Stimulated activated CD8-positive, alpha-beta memory T cell treated with anti-CD3 and anti-CD28 coated beads, Interleukin-4, amount 100 ng/mL, for 24 hours (primary cell): ENCODE data around the gene PHAX.
"Not testable (repeated sequence)": the region's sequence is repeated elsewhere in the genome, so short reads cannot be mapped to it uniquely, and the experiment has no call there.

Experiments
- DNase-seq: peaks from one replicate; pipeline ENCODE4 v3.0.0-alpha.2; 2020; ENCODE audit warnings: low read depth

The PHAX gene

DNA sequence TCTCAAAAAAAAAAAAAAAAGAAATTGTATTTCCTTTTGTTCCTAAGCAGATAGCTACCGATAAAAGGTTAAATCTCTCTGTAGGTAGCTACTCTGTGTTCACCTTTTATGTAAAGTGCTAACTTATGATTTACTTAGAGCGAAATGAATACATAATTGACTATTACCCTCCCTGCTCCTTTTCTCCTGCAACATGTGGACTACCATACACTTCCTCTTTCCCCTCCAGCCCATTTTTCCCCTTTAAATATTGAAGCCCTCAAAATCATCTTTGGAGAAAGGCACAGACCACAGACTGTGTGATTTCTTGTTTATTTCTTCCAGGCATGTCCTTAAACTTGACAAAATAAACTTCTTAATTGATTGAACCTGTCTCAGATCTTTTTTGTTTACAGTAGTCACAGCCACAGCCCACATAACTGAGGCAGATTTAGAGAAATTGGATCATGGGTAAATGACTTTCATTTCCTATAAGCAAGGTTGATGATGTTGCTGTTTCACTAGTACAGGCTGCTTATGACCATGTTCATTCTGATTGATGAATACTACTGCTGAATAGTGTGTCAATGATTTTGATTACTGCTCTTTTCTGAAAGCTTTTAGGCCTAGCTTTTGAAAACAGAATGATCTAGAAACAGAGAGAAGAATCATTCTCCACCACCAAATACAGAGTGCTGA is 59.2 kb downstream of the PHAX start:
- no peak for DNase-seq

DNA sequence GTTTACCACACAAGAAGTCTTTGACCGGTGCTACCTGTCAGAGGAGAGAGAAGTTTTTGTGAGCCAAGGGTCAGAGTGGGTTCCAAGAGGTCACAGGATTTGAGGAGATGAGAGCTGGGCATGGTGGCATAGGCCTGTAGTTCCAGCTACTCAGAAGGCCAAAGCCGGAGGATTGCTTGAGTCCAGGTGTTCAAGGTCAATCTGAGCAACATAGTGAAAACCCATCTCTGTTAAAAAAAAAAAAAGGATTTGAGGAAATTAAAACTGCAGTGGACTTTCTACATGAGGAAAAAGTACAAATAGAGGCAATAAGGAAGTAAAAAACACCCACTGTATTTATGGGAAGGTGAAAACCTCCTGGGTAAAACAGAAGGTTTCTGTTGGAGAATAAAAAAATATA is 63.8 kb downstream of the PHAX start:
- DNase-seq = no peak

DNA sequence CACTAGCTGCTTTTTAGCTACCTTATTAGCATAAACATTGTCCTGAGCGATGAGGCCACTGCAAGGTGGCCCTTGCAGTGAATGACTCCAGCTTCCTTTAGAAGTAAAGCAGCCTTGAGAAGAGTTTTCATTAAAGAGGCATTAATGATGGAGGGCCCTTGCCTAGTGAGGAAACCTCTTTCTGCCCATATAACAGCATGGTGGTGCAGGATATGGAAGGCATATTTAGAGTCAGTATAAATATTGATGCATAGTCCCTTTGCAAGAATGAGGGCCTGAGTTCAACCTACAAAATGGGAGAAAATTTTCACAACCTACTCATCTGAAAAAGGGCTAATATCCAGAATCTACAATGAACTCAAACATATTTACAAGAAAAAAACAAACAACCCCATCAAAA is 69.4 kb downstream of the PHAX start:
- DNase-seq = not testable (repeated sequence)

DNA sequence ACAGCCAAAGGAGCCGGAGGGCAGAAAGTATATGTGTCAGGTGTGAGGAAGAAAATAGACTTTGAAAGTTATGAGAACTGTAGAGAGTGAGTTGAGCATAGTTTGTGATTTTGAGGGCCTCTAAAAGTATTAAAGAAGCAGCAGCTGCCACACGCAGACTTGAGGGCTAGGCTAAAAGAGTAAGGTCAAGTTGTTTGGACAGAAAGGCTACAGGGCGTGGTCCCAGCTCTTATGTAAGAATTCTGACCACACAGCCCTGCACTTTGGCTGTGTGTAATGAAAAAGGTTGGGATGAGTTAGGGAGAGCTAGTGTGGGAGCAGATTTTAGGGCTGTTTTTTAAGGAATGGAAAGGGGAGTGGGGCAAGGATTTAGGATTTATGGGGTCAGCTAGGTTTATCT is 70.9 kb downstream of the PHAX start:
- not testable (repeated sequence) for DNase-seq

DNA sequence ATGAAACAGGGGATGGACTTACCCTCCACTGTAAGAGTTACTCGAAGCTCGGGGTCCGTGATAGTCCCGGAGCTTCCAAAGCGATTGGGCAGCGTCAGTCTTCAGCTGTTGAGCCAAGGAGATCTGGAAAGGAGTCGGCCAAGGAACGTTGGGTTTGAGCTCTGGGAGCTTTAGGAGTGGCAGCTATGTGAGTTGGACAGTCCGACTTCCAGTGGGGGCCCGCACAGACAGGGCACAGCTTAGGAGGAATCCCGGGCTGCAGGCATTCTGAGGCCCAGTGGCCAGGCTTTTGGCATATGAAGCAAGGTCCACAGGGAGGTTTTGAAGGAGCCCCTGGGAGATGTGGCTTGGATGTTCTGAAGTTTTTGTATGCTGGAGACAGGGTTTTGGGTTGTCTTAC is 72.7 kb downstream of the PHAX start:
- DNase-seq = no peak

DNA sequence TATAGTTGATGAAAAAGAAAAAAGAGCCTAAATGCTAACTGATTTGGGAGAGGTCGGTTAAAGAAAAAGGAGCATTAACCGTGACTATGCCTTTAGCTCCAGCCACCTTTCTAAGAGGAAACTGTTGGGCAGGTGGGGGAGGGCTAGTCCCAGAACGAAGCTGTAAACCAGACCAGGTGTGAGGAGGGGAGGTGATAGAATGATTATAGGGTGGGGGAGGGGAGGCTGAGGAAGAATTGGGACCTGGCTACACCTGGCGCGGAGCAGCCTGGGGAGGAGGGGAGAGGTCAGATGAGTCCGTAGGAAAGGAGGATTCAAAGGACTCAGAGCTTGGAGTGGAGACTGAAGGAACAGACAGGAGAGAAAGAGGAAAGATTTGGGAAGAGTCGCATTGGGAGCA is 73.4 kb downstream of the PHAX start:
- no peak for DNase-seq

DNA sequence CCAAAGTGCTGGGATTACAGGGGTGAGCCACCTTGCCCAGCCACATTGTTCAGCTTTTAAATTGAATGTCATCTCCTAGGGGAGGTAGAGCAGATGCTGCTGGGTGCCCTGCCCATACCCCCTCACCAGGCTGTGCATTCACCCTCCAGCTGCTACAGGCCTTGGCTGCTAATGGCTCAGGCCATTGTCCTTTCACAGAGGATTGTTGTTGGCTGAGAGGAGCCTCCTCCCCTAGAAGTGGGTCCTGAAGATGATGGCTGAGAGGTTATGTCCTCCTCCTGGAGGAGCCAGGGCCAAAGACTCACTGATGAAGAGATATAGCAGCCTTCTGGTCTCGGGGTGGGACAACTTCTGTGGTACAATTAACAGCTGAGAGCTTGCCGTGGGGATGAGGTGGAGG is 74.6 kb downstream of the PHAX start:
- DNase-seq = no peak

DNA sequence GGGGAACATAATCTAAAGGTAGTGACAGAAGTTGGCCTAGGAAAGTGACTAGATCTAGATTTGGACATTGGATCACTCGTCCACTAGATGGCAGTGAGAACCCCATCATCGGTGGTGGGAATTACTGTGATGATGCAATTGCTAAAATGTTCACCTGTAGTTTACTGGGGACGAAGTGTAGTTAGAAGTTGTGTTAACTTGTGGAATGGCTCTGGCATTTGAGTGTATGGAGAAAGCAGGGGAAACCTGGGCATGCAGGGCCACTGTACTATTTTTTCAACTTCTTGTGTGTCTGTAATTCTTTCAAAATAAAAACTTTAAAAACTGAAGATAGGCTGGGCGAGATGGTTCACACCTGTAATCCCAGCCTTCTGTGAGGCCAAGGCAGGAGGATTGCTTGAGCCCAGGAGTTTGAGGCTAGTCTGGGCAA is 75.5 kb downstream of the PHAX start:
- DNase-seq = peak; percentile 37
